ENCODE results near the gene TYW1. TPM values are rescaled to one million over a fixed set of nuclear protein-coding genes. Genes with fewer than 3 reads are reported as not detected.
"Not testable (repeated sequence)": the region's sequence is repeated elsewhere in the genome, so short reads cannot be mapped to it uniquely, and the experiment has no call there.

TYW1 gene
- total RNA-seq, 1 donor from 2014 or later = 21.9 TPM

DNA sequence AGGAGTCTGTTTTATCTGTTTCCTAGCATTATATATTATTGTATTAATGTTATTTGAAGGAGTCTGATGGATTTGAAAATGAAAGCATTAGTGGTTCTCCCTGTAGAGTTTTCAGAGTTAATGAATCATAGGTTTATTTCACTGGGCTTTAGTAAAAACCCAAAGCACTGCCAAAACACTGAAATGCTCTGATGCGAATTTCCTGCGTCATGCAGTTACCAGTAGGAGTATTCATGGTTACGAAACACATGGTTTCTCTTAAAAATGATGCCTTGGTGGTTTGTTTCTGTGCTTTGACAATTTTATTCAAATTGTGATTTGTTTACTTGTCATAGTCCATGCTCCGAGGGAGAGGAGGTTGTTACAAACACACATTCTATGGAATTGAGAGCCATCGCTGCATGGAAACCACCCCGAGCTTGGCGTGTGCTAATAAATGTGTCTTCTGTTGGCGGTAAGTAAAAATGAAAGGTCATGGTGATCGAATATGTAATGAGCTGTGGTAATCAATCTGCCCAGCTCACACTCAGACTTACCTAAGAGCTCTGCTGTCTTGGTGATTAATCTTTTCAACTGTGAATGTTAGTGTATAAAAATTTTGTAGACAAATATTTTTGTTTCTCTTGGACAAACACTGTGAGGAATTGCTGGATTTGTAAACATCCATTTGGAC, 70.5 kb downstream of the TYW1 start:
- H3K27me3 ChIP-seq (ENCODE audit: control insufficient read depth in 3 of 3, insufficient read depth in 3 of 3, low read length in 3 of 3); H3K27ac ChIP-seq (ENCODE audit: low read depth, low read length); H3K9ac ChIP-seq (ENCODE audit: low read depth in 1 of 3, low read length in 3 of 3); H3K4me1 ChIP-seq (ENCODE audit: control insufficient read depth in 3 of 3, insufficient read depth in 3 of 3, low read length in 3 of 3); H3K36me3 ChIP-seq (ENCODE audit: control insufficient read depth in 3 of 3, insufficient read depth in 3 of 3, low read length in 3 of 3); H3K9me3 ChIP-seq (ENCODE audit: control insufficient read depth in 3 of 3, low read length in 3 of 3): not testable (repeated sequence)
- H3K4me3 ChIP-seq (ENCODE audit: low read length in 3 of 3) = peak overlapping the region in 1 of 3 donors; percentile 35

DNA sequence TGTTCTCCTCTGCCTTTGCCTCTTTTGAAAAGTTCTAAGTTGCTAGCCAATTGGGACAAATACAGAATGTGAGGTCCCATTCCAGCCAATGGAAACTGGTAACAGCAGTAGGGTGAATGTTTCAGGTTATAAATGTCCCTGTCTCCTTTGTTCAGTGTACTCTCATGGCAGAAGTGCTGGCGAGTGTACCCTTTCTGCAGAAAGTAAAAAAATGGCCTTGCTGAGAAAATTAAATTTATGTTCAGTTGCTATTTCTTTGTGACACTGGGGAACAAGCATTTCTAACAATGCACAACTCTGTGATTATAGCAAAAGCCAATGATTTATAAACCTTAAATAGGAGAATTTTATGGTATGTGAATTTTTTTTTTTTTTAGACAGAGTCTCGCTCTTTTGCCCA, 79.5 kb downstream of the TYW1 start:
- not testable (repeated sequence) for H3K9ac ChIP-seq (ENCODE audit: low read depth in 1 of 3, low read length in 3 of 3); H3K4me1 ChIP-seq (ENCODE audit: control insufficient read depth in 3 of 3, insufficient read depth in 3 of 3, low read length in 3 of 3); H3K27ac ChIP-seq (ENCODE audit: low read depth, low read length); H3K27me3 ChIP-seq (ENCODE audit: control insufficient read depth in 3 of 3, insufficient read depth in 3 of 3, low read length in 3 of 3); H3K36me3 ChIP-seq (ENCODE audit: control insufficient read depth in 3 of 3, insufficient read depth in 3 of 3, low read length in 3 of 3); H3K9me3 ChIP-seq (ENCODE audit: control insufficient read depth in 3 of 3, low read length in 3 of 3); H3K4me3 ChIP-seq (ENCODE audit: low read length in 3 of 3)

DNA sequence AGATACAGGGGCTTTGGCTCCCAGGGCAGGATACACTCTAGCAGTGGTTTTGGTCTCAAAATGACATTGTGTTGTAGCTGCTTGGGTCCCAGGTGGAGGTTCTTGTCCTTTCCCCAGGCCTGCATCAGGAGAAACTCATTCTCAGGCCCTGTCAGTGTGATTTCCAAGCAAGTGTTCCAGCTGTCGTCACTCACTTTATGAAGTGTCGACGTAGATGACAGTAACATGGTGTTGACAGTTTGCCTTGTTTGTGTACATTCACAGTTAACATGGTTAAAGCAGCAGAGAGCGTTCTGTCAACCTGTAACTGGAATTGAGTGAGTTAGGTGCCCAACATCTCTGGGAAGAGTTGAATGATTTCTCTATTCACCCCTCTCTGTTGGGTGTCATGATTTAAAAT, 86.2 kb downstream of the TYW1 start:
- H3K36me3 ChIP-seq (ENCODE audit: control insufficient read depth in 3 of 3, insufficient read depth in 3 of 3, low read length in 3 of 3); H3K4me1 ChIP-seq (ENCODE audit: control insufficient read depth in 3 of 3, insufficient read depth in 3 of 3, low read length in 3 of 3); H3K27ac ChIP-seq (ENCODE audit: low read depth, low read length); H3K9ac ChIP-seq (ENCODE audit: low read depth in 1 of 3, low read length in 3 of 3); H3K4me3 ChIP-seq (ENCODE audit: low read length in 3 of 3); H3K27me3 ChIP-seq (ENCODE audit: control insufficient read depth in 3 of 3, insufficient read depth in 3 of 3, low read length in 3 of 3); H3K9me3 ChIP-seq (ENCODE audit: control insufficient read depth in 3 of 3, low read length in 3 of 3): not testable (repeated sequence)

DNA sequence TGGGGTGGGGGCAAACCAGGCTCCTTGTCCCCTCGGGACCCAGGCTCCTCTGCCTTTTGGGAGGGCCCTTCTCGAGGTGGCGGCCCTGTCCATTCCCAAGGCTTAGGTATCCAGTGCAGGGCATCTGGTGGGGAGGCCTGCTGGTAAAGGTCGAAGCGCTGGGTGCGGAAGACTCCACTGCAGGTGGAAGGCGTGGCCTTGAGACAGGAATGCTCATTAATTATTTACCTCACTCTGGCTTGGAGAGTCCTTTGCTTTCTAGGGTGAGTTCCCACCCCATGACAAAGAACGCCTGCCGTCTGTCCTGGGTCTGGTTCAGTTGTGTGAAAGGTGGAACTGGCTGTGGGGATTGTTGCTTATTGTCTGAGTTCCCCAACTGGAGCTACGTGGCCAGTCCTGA, 92.6 kb downstream of the TYW1 start:
- H3K4me1 ChIP-seq (ENCODE audit: control insufficient read depth in 3 of 3, insufficient read depth in 3 of 3, low read length in 3 of 3); H3K27ac ChIP-seq (ENCODE audit: low read depth, low read length); H3K9ac ChIP-seq (ENCODE audit: low read depth in 1 of 3, low read length in 3 of 3); H3K9me3 ChIP-seq (ENCODE audit: control insufficient read depth in 3 of 3, low read length in 3 of 3); H3K27me3 ChIP-seq (ENCODE audit: control insufficient read depth in 3 of 3, insufficient read depth in 3 of 3, low read length in 3 of 3); H3K36me3 ChIP-seq (ENCODE audit: control insufficient read depth in 3 of 3, insufficient read depth in 3 of 3, low read length in 3 of 3); H3K4me3 ChIP-seq (ENCODE audit: low read length in 3 of 3): not testable (repeated sequence)

DNA sequence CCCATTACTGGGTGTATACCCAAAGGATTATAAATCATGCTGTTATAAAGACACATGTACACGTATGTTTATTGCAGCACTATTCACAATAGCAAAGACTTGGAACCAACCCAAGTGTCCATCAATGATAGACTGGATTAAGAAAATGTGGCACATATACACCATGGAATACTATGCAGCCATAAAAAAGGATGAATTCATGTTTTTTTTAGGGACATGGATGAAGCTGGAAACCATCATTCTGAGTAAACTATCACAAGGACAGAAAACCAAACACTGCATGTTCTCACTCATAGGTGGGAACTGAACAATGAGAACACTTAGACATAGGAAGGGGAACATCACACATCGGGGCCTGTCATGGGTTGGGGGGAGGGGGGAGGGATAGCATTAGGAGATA, 94.4 kb downstream of the TYW1 start:
- not testable (repeated sequence) for H3K9ac ChIP-seq (ENCODE audit: low read depth in 1 of 3, low read length in 3 of 3); H3K36me3 ChIP-seq (ENCODE audit: control insufficient read depth in 3 of 3, insufficient read depth in 3 of 3, low read length in 3 of 3); H3K9me3 ChIP-seq (ENCODE audit: control insufficient read depth in 3 of 3, low read length in 3 of 3); H3K4me3 ChIP-seq (ENCODE audit: low read length in 3 of 3); H3K4me1 ChIP-seq (ENCODE audit: control insufficient read depth in 3 of 3, insufficient read depth in 3 of 3, low read length in 3 of 3); H3K27me3 ChIP-seq (ENCODE audit: control insufficient read depth in 3 of 3, insufficient read depth in 3 of 3, low read length in 3 of 3); H3K27ac ChIP-seq (ENCODE audit: low read depth, low read length)

DNA sequence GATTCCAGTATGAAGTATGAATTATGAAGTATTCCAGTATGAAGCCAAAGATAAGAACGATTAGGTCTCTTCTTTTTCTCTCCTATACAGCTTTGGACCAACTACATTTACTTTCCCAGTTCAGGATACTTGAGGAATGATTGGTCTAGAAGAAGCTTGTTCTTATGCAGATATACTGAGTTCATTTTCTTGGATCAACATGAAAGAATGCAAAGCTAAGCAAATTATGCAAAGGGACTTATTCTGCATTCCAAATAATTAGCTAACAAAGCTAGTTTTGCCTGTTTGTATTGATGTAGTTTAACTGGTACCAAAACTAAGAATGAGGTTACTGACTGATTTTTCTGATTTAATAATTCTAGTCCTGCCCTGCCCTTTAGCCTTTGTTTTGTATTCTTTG, 101.4 kb downstream of the TYW1 start:
- not testable (repeated sequence) for H3K27ac ChIP-seq (ENCODE audit: low read depth, low read length); H3K4me1 ChIP-seq (ENCODE audit: control insufficient read depth in 3 of 3, insufficient read depth in 3 of 3, low read length in 3 of 3); H3K9ac ChIP-seq (ENCODE audit: low read depth in 1 of 3, low read length in 3 of 3); H3K9me3 ChIP-seq (ENCODE audit: control insufficient read depth in 3 of 3, low read length in 3 of 3); H3K4me3 ChIP-seq (ENCODE audit: low read length in 3 of 3); H3K36me3 ChIP-seq (ENCODE audit: control insufficient read depth in 3 of 3, insufficient read depth in 3 of 3, low read length in 3 of 3); H3K27me3 ChIP-seq (ENCODE audit: control insufficient read depth in 3 of 3, insufficient read depth in 3 of 3, low read length in 3 of 3)

DNA sequence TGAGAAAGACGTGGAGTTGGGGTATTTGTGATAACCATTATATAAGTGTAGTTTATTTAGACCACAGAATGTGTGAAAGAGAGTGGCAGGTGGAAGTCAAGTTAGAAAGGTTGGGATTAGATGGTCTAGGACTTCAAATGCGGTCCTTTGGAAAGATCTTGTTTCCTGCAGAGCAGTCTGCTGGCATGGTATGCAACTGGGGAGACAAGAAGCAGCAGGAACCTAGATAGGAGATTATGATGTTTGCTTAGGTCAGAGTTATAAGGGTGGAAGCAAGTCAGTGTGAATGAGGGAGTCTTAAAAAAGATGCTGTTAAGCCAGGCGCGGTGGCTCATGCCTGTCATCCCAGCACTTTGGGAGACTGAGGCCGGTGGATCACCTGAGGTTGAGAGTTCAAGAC, 102.8 kb downstream of the TYW1 start:
- not testable (repeated sequence) for H3K9me3 ChIP-seq (ENCODE audit: control insufficient read depth in 3 of 3, low read length in 3 of 3); H3K27me3 ChIP-seq (ENCODE audit: control insufficient read depth in 3 of 3, insufficient read depth in 3 of 3, low read length in 3 of 3); H3K36me3 ChIP-seq (ENCODE audit: control insufficient read depth in 3 of 3, insufficient read depth in 3 of 3, low read length in 3 of 3); H3K9ac ChIP-seq (ENCODE audit: low read depth in 1 of 3, low read length in 3 of 3); H3K27ac ChIP-seq (ENCODE audit: low read depth, low read length); H3K4me3 ChIP-seq (ENCODE audit: low read length in 3 of 3); H3K4me1 ChIP-seq (ENCODE audit: control insufficient read depth in 3 of 3, insufficient read depth in 3 of 3, low read length in 3 of 3)

DNA sequence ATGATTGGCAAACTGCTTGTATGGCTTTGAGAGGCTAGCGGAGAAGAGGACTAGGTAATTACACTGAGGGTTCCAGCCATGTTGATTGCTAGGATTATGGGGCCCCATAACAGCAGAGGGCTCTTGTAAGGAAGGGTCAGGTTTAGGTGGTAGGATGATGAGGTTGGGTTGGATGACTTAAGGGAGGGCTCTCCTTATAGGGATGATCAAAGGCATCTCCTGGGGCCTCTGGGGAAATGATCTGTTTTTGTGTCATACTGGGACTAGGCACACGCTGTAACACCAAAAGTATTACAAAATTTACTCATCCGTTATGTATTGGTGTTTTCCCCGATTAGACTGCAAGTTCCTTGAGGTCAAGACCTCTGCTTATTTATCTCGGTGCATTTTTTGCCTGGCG, 103.4 kb downstream of the TYW1 start:
- not testable (repeated sequence) for H3K9ac ChIP-seq (ENCODE audit: low read depth in 1 of 3, low read length in 3 of 3); H3K27me3 ChIP-seq (ENCODE audit: control insufficient read depth in 3 of 3, insufficient read depth in 3 of 3, low read length in 3 of 3); H3K4me3 ChIP-seq (ENCODE audit: low read length in 3 of 3); H3K4me1 ChIP-seq (ENCODE audit: control insufficient read depth in 3 of 3, insufficient read depth in 3 of 3, low read length in 3 of 3); H3K36me3 ChIP-seq (ENCODE audit: control insufficient read depth in 3 of 3, insufficient read depth in 3 of 3, low read length in 3 of 3); H3K27ac ChIP-seq (ENCODE audit: low read depth, low read length); H3K9me3 ChIP-seq (ENCODE audit: control insufficient read depth in 3 of 3, low read length in 3 of 3)

DNA sequence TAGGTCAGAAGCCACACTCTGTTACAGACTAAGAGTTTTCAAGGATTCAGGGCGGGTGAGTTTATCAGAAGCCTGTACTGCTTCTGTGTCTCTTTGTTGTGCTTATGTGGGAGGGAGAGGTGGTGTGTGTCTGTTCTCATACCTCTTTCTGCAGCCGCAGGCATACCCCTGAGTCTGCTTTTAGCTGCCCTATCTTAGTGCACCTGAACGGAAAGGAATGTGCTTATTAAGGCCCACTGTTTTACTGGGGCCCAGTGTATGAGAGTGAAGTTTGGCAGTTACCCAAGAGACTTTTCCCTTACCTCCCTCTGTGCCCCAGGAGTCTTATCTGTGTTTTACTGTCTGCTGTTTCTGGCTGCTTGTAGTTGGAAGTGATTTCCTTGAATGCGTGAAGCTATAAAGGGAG, 104.3 kb downstream of the TYW1 start:
- Histone ChIP-seq H3K27ac (ENCODE audit: low read depth, low read length) (no peak overlapping the region), H3K4me3 (ENCODE audit: low read length in 3 of 3) (no peak overlapping the region), H3K36me3 (ENCODE audit: control insufficient read depth in 3 of 3, insufficient read depth in 3 of 3, low read length in 3 of 3) (peaks cover 2 to 3% (median 3%) of the 10 kb centered on the region in 3 donors), H3K9ac (ENCODE audit: low read depth in 1 of 3, low read length in 3 of 3) (no peak overlapping the region), H3K4me1 (ENCODE audit: control insufficient read depth in 3 of 3, insufficient read depth in 3 of 3, low read length in 3 of 3) (no peaks in the 10 kb centered on the region), H3K9me3 (ENCODE audit: control insufficient read depth in 3 of 3, low read length in 3 of 3) (no peaks in the 10 kb centered on the region), H3K27me3 (ENCODE audit: control insufficient read depth in 3 of 3, insufficient read depth in 3 of 3, low read length in 3 of 3) (no peaks in the 10 kb centered on the region)

DNA sequence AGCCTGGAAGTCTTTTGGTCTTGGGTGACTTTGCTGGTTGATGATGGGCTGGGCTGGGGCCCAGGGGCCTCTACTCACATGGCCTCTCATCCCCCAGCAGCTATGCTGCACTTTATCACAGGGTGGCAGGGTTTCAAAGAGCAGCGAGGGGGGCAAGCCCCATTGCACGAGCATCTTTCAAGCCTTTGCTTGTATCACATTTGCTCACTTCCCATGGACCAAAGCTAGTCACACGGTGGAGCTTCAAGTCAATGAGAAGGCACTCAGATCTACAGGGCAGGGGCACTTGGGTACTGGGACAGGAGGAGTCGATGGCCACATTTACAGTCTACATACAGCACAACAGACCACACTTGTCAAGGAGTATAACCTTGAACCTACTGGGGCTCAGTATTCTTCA, 108.3 kb downstream of the TYW1 start:
- H3K4me3 ChIP-seq (ENCODE audit: low read length in 3 of 3); H3K9ac ChIP-seq (ENCODE audit: low read depth in 1 of 3, low read length in 3 of 3); H3K4me1 ChIP-seq (ENCODE audit: control insufficient read depth in 3 of 3, insufficient read depth in 3 of 3, low read length in 3 of 3); H3K27ac ChIP-seq (ENCODE audit: low read depth, low read length); H3K36me3 ChIP-seq (ENCODE audit: control insufficient read depth in 3 of 3, insufficient read depth in 3 of 3, low read length in 3 of 3); H3K27me3 ChIP-seq (ENCODE audit: control insufficient read depth in 3 of 3, insufficient read depth in 3 of 3, low read length in 3 of 3); H3K9me3 ChIP-seq (ENCODE audit: control insufficient read depth in 3 of 3, low read length in 3 of 3): not testable (repeated sequence)

DNA sequence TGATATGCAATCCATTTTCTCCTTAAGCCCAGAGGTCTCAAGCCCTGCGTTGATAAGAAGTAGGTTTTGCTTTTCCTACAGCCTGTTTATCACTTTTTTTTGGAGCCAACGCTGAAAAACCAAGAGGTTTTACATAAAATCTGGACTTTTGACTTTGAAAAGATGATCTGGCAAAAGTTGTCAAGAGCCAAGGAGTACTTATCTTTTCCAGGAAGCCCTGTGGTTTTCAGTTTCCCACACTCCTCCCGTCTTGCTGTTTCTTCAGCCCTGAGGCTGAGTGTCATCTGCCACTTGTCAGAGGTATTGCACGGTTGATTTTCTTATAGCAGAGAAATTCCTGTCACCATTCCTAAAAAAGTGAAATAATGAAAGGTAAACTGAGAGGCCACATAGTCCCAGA, 108.7 kb downstream of the TYW1 start:
- Histone ChIP-seq H3K27me3 (ENCODE audit: control insufficient read depth in 3 of 3, insufficient read depth in 3 of 3, low read length in 3 of 3) (no peaks in the 10 kb centered on the region), H3K9ac (ENCODE audit: low read depth in 1 of 3, low read length in 3 of 3) (no peak overlapping the region), H3K36me3 (ENCODE audit: control insufficient read depth in 3 of 3, insufficient read depth in 3 of 3, low read length in 3 of 3) (peaks cover 0 to 3% (median 0%) of the 10 kb centered on the region in 3 donors), H3K4me3 (ENCODE audit: low read length in 3 of 3) (no peak overlapping the region), H3K9me3 (ENCODE audit: control insufficient read depth in 3 of 3, low read length in 3 of 3) (no peaks in the 10 kb centered on the region), H3K4me1 (ENCODE audit: control insufficient read depth in 3 of 3, insufficient read depth in 3 of 3, low read length in 3 of 3) (no peaks in the 10 kb centered on the region), H3K27ac (ENCODE audit: low read depth, low read length) (no peak overlapping the region)
